HG02642 (cell line): Measurements from ENCODE around the gene AMPD1.

Source experiments
- ATAC-seq: cut with Tn5 transposase; IDR thresholded peaks from one replicate; pipeline ENCODE4 v1.9.1; 2021; ENCODE audit warnings: mild to moderate bottlenecking; ENCODE audit not compliant: unreplicated experiment, poor library complexity

The AMPD1 gene

GRCh38 chr1:114651893-114652292 is 43.5 kb downstream of the AMPD1 start:
- ATAC-seq: no peak

- no peak for ATAC-seq
Measured at GRCh38 chr1:114648503-114648902, 46.8 kb downstream of the AMPD1 start.

- ATAC-seq: no peak
Measured at GRCh38 chr1:114641377-114641776, 54.0 kb downstream of the AMPD1 start.

GRCh38 chr1:114638910-114639309 is 56.4 kb downstream of the AMPD1 start:
- no peak for ATAC-seq

- ATAC-seq: no peak
Measured at GRCh38 chr1:114632427-114632826, 62.9 kb downstream of the AMPD1 start.

GRCh38 chr1:114627107-114627506 is 68.2 kb downstream of the AMPD1 start:
- ATAC-seq: no peak

- ATAC-seq: no peak
Measured at GRCh38 chr1:114623364-114623763, 72.0 kb downstream of the AMPD1 start.
